ENCODE measurements around the gene DUSP15. TPM values are rescaled to one million over a fixed set of nuclear protein-coding genes. Genes with fewer than 3 reads are reported as not detected.
A peak's percentile ranks its signal among the peaks of the same experiment; 100 is the strongest.

Gene DUSP15
- total and polyA plus RNA-seq, 9 of the 15 experiments (the other 6 are each of a cell fraction or from before 2014, with no cell fraction given), result 0.34 TPM; not detected in 8

GRCh38 chr20:31841928-31842327 lies 28.4 kb downstream of the DUSP15 start:
- no peaks in the 10 kb centered on the region for H3K9me1 ChIP-seq (ENCODE audit: control insufficient read depth, insufficient read depth, low read length)
- H3K27ac ChIP-seq (ENCODE audit: extremely low read depth, low read depth, low read length), result no peak overlapping the region
- ChIA-PET CTCF (ENCODE audit: low intra/inter-chr PET ratio) (no interaction called here), POLR2A (no interaction called here)
- H3K27me3 ChIP-seq (ENCODE audit: control insufficient read depth in 2 of 2, insufficient read depth in 2 of 2, low read length in 2 of 2), result no peaks in the 10 kb centered on the region; a peak in 1 of 5 replicates
- H3K36me3 ChIP-seq (ENCODE audit: control insufficient read depth, insufficient read depth, low read length), result no peaks in the 10 kb centered on the region
- DNase-seq (ENCODE audit: extremely low read depth in 1 of 4, low spot score in 3 of 4), result peak; percentile 37 to 75 (median 55)
- in situ Hi-C loops (cut with MboI), result loop anchor here (25.0 kb wide), 1 partner anchor 820 kb away; the partner anchor contains the start of gene C20orf203
- TF ChIP-seq IRF2 (CRISPR knock-in tag; IDR thresholded peaks at IDR 0.05) (no peak), NFIC (IDR thresholded peaks at IDR 0.05) (peak; percentile 70), JUND (IDR thresholded peaks at IDR 0.05; ENCODE audit: borderline replicate concordance, low read depth, low read length) (peak; percentile 35; the same call in 1 of the 2 replicates), JUND (tag; IDR thresholded peaks at IDR 0.05; ENCODE audit: borderline replicate concordance, low read depth, low read length) (no peak)
- intact Hi-C loops (cut with micrococcal nuclease), result no loop called here
- H2AFZ ChIP-seq (ENCODE audit: low read depth, low read length), result no peak overlapping the region
- H3K4me3 ChIP-seq, result no peak overlapping the region
- peaks cover 19 to 48% of the 10 kb centered on the region in 2 experiments for H3K4me1 ChIP-seq (replicated peaks in 1 of 2; ENCODE audit: control insufficient read depth in 2 of 2, insufficient read depth in 2 of 2, low read length in 2 of 2)
- BruUV-seq (replicated peaks), result no TSS peak
- no peak overlapping the region for H3K4me2 ChIP-seq (ENCODE audit: insufficient read depth, low read length)
- no peak for FAIRE-seq
- H3K9me3 ChIP-seq (replicated peaks; ENCODE audit: control insufficient read depth, insufficient read depth, low read depth, low read length), result no peaks in the 10 kb centered on the region
- no peaks in the 10 kb centered on the region for H3K79me2 ChIP-seq (ENCODE audit: control insufficient read depth, insufficient read depth, low read length)
- peak overlapping the region in 1 of 2 experiments; percentile 73; a peak in 2 of 4 replicates for H3K9ac ChIP-seq (ENCODE audit: insufficient read depth in 1 of 2, low read depth in 2 of 2, low read length in 2 of 2)
- no peak for ATAC-seq
- H4K20me1 ChIP-seq (replicated peaks; ENCODE audit: control insufficient read depth, insufficient read depth, low read length), result peaks cover 5% of the 10 kb centered on the region; the same call in 1 of the 2 replicates
- 20% methylated on average over 8 of the region's 8 CpGs for WGBS (ENCODE audit: insufficient coverage, low coverage, missing lambda C conversion rate)
